Esophagus squamous epithelium (tissue), 5 donors: Measurements from ENCODE around the gene CEP135. TPM values are rescaled to one million over a fixed set of nuclear protein-coding genes. Genes with fewer than 3 reads are reported as not detected.
"Not testable (repeated sequence)": the region's sequence is repeated elsewhere in the genome, so short reads cannot be mapped to it uniquely, and the experiment has no call there.

Experiments
- DNase-seq: peaks from one replicate; lab custom pipeline; 2025; lab: John Stamatoyannopoulos, UW
- H3K27ac ChIP-seq, 4 donors: fragments of 200-600 bp; sonication (generic); one replicate each; pipeline ENCODE4 v1.5.1; 2016 to 2019; ENCODE audit warnings: mild to moderate bottlenecking in 1 of 4
- H3K27me3 ChIP-seq, 4 donors: fragments of 200-600 bp; sonication (generic); 1 replicate in 3 of 4; 2 replicates in 1 of 4; pipeline versions ENCODE4 v1.5.1 to v1.6.0; 2017 to 2021; ENCODE audit warnings: antibody characterized with exemption in 1 of 4
- H3K36me3 ChIP-seq, 3 donors: fragments of 200-600 bp; sonication (generic); one replicate each; pipeline ENCODE4 v1.5.1; 2016 to 2019
- H3K4me1 ChIP-seq, 3 donors: fragments of 200-600 bp; sonication (generic); one replicate each; pipeline ENCODE4 v1.5.1; 2017 to 2019
- H3K4me3 ChIP-seq, 4 donors: fragments of 200-600 bp; sonication (generic); 1 replicate in 3 of 4; 2 replicates in 1 of 4; pipeline ENCODE4 v1.5.1; 2016 to 2019; ENCODE audit warnings: mild to moderate bottlenecking in 2 of 4, moderate library complexity in 1 of 4
- H3K9me3 ChIP-seq, 3 donors: fragments of 200-600 bp; sonication (generic); one replicate each; pipeline ENCODE4 v1.5.1; 2016 to 2019
- CTCF ChIP-seq, 6 experiments: fragments of 450-650 bp in 4 of 6; fragments of 200-600 bp in 2 of 6; sonication (generic) in 2 of 6; IDR thresholded peaks; one replicate each; pipeline ENCODE4 v1.5.1; 2016 to 2019; ENCODE audit warnings: antibody characterized with exemption in 6 of 6, mild to moderate bottlenecking in 4 of 6, moderate library complexity in 4 of 6
- POLR2A ChIP-seq, 4 donors: fragments of 450-650 bp; IDR thresholded peaks; one replicate each; pipeline ENCODE4 v1.6.1; 2017; ENCODE audit warnings: antibody characterized with exemption in 4 of 4, mild to moderate bottlenecking in 4 of 4, moderate library complexity in 3 of 4
- WGBS, 2 donors: methylation state at CpG; one replicate each; pipeline ENCODE4 v1.1.5; 2018; 5-methylcytosine and 5-hydroxymethylcytosine counted together
- intact Hi-C: fragments of 100-400 bp; cut with DNase I; formaldehyde crosslinking; loops from one replicate; pipeline ENCODE4 v1.15.0; 2022
- total RNA-seq, 4 donors: library from RNA; depleted of rRNA; stranded (reverse); fragments of >200 nt; gene quantifications; one replicate each; pipeline ENCODE4 v1.1.0, GENCODE V29; 2016
- donor health status: DM: yes; HTN: yes; CAD: no.

CEP135 gene
- total RNA-seq, 4 donors from 2014 or later = 2.3 to 8.4 (median 5.2) TPM

- H3K4me1 ChIP-seq = no peaks in the 10 kb centered on the region
- H3K4me3 ChIP-seq = no peak overlapping the region
- H3K36me3 ChIP-seq = peaks cover 0 to 74% (median 0%) of the 10 kb centered on the region in 3 donors
- H3K9me3 ChIP-seq = no peaks in the 10 kb centered on the region
- 95 to 100% methylated on average over 3 of the region's 3 CpGs for WGBS, 2 donors
- intact Hi-C loops = no loop called here
- no peaks in the 10 kb centered on the region for H3K27me3 ChIP-seq
- TF ChIP-seq CTCF (IDR thresholded peaks at IDR 0.05) (no peak), POLR2A (IDR thresholded peaks at IDR 0.05) (no peak)
- H3K27ac ChIP-seq = no peak overlapping the region
- DNase-seq = no peak
Measured at GRCh38 chr4:55964046-55964445, 15.3 kb downstream of the CEP135 start.

GRCh38 chr4:55965585-55965984 is 16.8 kb downstream of the CEP135 start:
- TF ChIP-seq POLR2A (IDR thresholded peaks at IDR 0.05) = no peak
- TF ChIP-seq CTCF (IDR thresholded peaks at IDR 0.05) = no peak
- intact Hi-C loops = no loop called here
- Histone ChIP-seq H3K36me3 (peaks cover 0 to 74% (median 0%) of the 10 kb centered on the region in 3 donors), H3K4me3 (no peak overlapping the region), H3K27me3 (no peaks in the 10 kb centered on the region), H3K9me3 (no peaks in the 10 kb centered on the region), H3K27ac (no peak overlapping the region), H3K4me1 (no peaks in the 10 kb centered on the region)
- 80 to 87% methylated on average over 4 of the region's 4 CpGs for WGBS, 2 donors
- no peak for DNase-seq

GRCh38 chr4:55966324-55966723 is 17.6 kb downstream of the CEP135 start:
- WGBS, 2 donors = 93 to 100% methylated on average over 4 to 5 of the region's 5 CpGs
- intact Hi-C loops, DNase-seq: not testable (repeated sequence)

GRCh38 chr4:55967376-55967775 is 18.6 kb downstream of the CEP135 start:
- H3K36me3 ChIP-seq = peaks cover 0 to 72% (median 0%) of the 10 kb centered on the region in 3 donors
- H3K27me3 ChIP-seq = no peaks in the 10 kb centered on the region
- TF ChIP-seq CTCF (IDR thresholded peaks at IDR 0.05) (no peak), POLR2A (IDR thresholded peaks at IDR 0.05) (no peak)
- intact Hi-C loops = no loop called here
- no peak overlapping the region for H3K27ac ChIP-seq
- no peak for DNase-seq
- no peaks in the 10 kb centered on the region for H3K4me1 ChIP-seq
- H3K9me3 ChIP-seq = no peaks in the 10 kb centered on the region
- WGBS, 2 donors = 96 to 100% methylated on average over 1 of the region's 1 CpG
- no peak overlapping the region for H3K4me3 ChIP-seq

More at GRCh38 chr4:55966324-55966723, 17.6 kb downstream of the CEP135 start:
- not testable (repeated sequence) for H3K4me3 ChIP-seq, H3K27me3 ChIP-seq, H3K4me1 ChIP-seq, H3K27ac ChIP-seq, H3K9me3 ChIP-seq
- peaks cover 0 to 69% (median 0%) of the 10 kb centered on the region in 3 donors for H3K36me3 ChIP-seq

GRCh38 chr4:55973650-55974049 is 24.9 kb downstream of the CEP135 start:
- Histone ChIP-seq H3K27ac (no peak overlapping the region), H3K4me1 (no peaks in the 10 kb centered on the region), H3K9me3 (no peaks in the 10 kb centered on the region), H3K4me3 (no peak overlapping the region), H3K27me3 (no peaks in the 10 kb centered on the region), H3K36me3 (peaks cover 0 to 66% (median 0%) of the 10 kb centered on the region in 3 donors)
- WGBS, 2 donors = 91 to 92% methylated on average over 2 of the region's 2 CpGs
- DNase-seq = no peak
- intact Hi-C loops = no loop called here
- TF ChIP-seq POLR2A (IDR thresholded peaks at IDR 0.05) (no peak), CTCF (IDR thresholded peaks at IDR 0.05) (no peak)

GRCh38 chr4:55977811-55978210 is 29.1 kb downstream of the CEP135 start:
- no peak overlapping the region for H3K4me3 ChIP-seq
- intact Hi-C loops = no loop called here
- WGBS, 2 donors = 91 to 93% methylated on average over 4 of the region's 4 CpGs
- H3K27ac ChIP-seq = no peak overlapping the region
- H3K36me3 ChIP-seq = peaks cover 0 to 66% (median 0%) of the 10 kb centered on the region in 3 donors
- no peaks in the 10 kb centered on the region for H3K4me1 ChIP-seq
- TF ChIP-seq POLR2A (IDR thresholded peaks at IDR 0.05) = no peak
- no peak for TF ChIP-seq CTCF (IDR thresholded peaks at IDR 0.05)
- no peaks in the 10 kb centered on the region for H3K9me3 ChIP-seq
- no peak for DNase-seq
- no peaks in the 10 kb centered on the region for H3K27me3 ChIP-seq
